ENCODE data around the gene PLA2G6.
"Not testable (repeated sequence)": the region's sequence is repeated elsewhere in the genome, so short reads cannot be mapped to it uniquely, and the experiment has no call there.

PLA2G6 gene

GRCh38 chr22:38080850-38081635, 100.6 kb downstream of the PLA2G6 start:
- no peaks in the 10 kb centered on the region for H3K36me3 ChIP-seq (ENCODE audit: insufficient read depth, low read length)
- H3K9me3 ChIP-seq (ENCODE audit: insufficient read depth, low read length, severe bottlenecking) = no peaks in the 10 kb centered on the region
- H2AFZ ChIP-seq (ENCODE audit: low read depth, low read length) = no peak overlapping the region
- H3K27me3 ChIP-seq (ENCODE audit: insufficient read depth, low read length, poor library complexity) = no peaks in the 10 kb centered on the region
- no peak overlapping the region for H3K27ac ChIP-seq (ENCODE audit: low read length)
- DNase-seq (no peak), ATAC-seq (ENCODE audit: insufficient read depth, low read depth) (no peak)
- no peak overlapping the region for H3K9ac ChIP-seq (ENCODE audit: low read depth, low read length)
- H3K4me1 ChIP-seq (ENCODE audit: insufficient read depth, low read length) = no peaks in the 10 kb centered on the region
- no peaks in the 10 kb centered on the region for H3K79me2 ChIP-seq (ENCODE audit: insufficient read depth, low read length)
- no peak for TF ChIP-seq EZH2 (IDR thresholded peaks at IDR 0.05; ENCODE audit: borderline replicate concordance, low read depth, low read length, severe bottlenecking)
- no peak for TF ChIP-seq CTCF (IDR thresholded peaks at IDR 0.05; ENCODE audit: borderline replicate concordance, extremely low read depth, low read length, poor library complexity, severe bottlenecking)
- no peak overlapping the region for H3K4me3 ChIP-seq (ENCODE audit: low read depth in 1 of 2, low read length in 2 of 2)
- H3K4me2 ChIP-seq (ENCODE audit: insufficient read depth, low read length) = no peak overlapping the region
- no peaks in the 10 kb centered on the region for H4K20me1 ChIP-seq (ENCODE audit: insufficient read depth, low read length)

- H4K20me1 ChIP-seq (ENCODE audit: insufficient read depth, low read length) = no peaks in the 10 kb centered on the region
- H3K9ac ChIP-seq (ENCODE audit: low read depth, low read length) = no peak overlapping the region
- TF ChIP-seq CTCF (IDR thresholded peaks at IDR 0.05; ENCODE audit: borderline replicate concordance, extremely low read depth, low read length, poor library complexity, severe bottlenecking) (no peak), EZH2 (IDR thresholded peaks at IDR 0.05; ENCODE audit: borderline replicate concordance, low read depth, low read length, severe bottlenecking) (no peak)
- H3K79me2 ChIP-seq (ENCODE audit: insufficient read depth, low read length) = no peaks in the 10 kb centered on the region
- no peak overlapping the region for H3K27ac ChIP-seq (ENCODE audit: low read length)
- H2AFZ ChIP-seq (ENCODE audit: low read depth, low read length) = no peak overlapping the region
- no peaks in the 10 kb centered on the region for H3K9me3 ChIP-seq (ENCODE audit: insufficient read depth, low read length, severe bottlenecking)
- no peaks in the 10 kb centered on the region for H3K27me3 ChIP-seq (ENCODE audit: insufficient read depth, low read length, poor library complexity)
- no peak for DNase-seq
- H3K4me2 ChIP-seq (ENCODE audit: insufficient read depth, low read length) = no peak overlapping the region
- H3K4me1 ChIP-seq (ENCODE audit: insufficient read depth, low read length) = no peaks in the 10 kb centered on the region
- no peak overlapping the region for H3K4me3 ChIP-seq (ENCODE audit: low read depth in 1 of 2, low read length in 2 of 2)
- no peaks in the 10 kb centered on the region for H3K36me3 ChIP-seq (ENCODE audit: insufficient read depth, low read length)
- no peak for ATAC-seq (ENCODE audit: insufficient read depth, low read depth)
Observed at GRCh38 chr22:38080474-38080849, 101.2 kb downstream of the PLA2G6 start.

GRCh38 chr22:38079804-38080203, 101.8 kb downstream of the PLA2G6 start:
- Histone ChIP-seq H3K4me1 (ENCODE audit: insufficient read depth, low read length) (no peaks in the 10 kb centered on the region), H3K4me3 (ENCODE audit: low read depth in 1 of 2, low read length in 2 of 2) (no peak overlapping the region), H3K4me2 (ENCODE audit: insufficient read depth, low read length) (no peak overlapping the region), H3K9me3 (ENCODE audit: insufficient read depth, low read length, severe bottlenecking) (no peaks in the 10 kb centered on the region), H3K27me3 (ENCODE audit: insufficient read depth, low read length, poor library complexity) (no peaks in the 10 kb centered on the region), H3K36me3 (ENCODE audit: insufficient read depth, low read length) (no peaks in the 10 kb centered on the region), H2AFZ (ENCODE audit: low read depth, low read length) (no peak overlapping the region), H4K20me1 (ENCODE audit: insufficient read depth, low read length) (no peaks in the 10 kb centered on the region), H3K79me2 (ENCODE audit: insufficient read depth, low read length) (no peaks in the 10 kb centered on the region), H3K27ac (ENCODE audit: low read length) (no peak overlapping the region), H3K9ac (ENCODE audit: low read depth, low read length) (no peak overlapping the region)
- no peak for TF ChIP-seq EZH2 (IDR thresholded peaks at IDR 0.05; ENCODE audit: borderline replicate concordance, low read depth, low read length, severe bottlenecking)
- no peak for TF ChIP-seq CTCF (IDR thresholded peaks at IDR 0.05; ENCODE audit: borderline replicate concordance, extremely low read depth, low read length, poor library complexity, severe bottlenecking)
- no peak for DNase-seq
- no peak for ATAC-seq (ENCODE audit: insufficient read depth, low read depth)

- not testable (repeated sequence) for H3K9me3 ChIP-seq (ENCODE audit: insufficient read depth, low read length, severe bottlenecking); H3K27me3 ChIP-seq (ENCODE audit: insufficient read depth, low read length, poor library complexity); H3K79me2 ChIP-seq (ENCODE audit: insufficient read depth, low read length); H3K4me3 ChIP-seq (ENCODE audit: low read depth in 1 of 2, low read length in 2 of 2); DNase-seq; H3K4me1 ChIP-seq (ENCODE audit: insufficient read depth, low read length); H2AFZ ChIP-seq (ENCODE audit: low read depth, low read length); ATAC-seq (ENCODE audit: insufficient read depth, low read depth); H3K27ac ChIP-seq (ENCODE audit: low read length); H3K4me2 ChIP-seq (ENCODE audit: insufficient read depth, low read length); H3K9ac ChIP-seq (ENCODE audit: low read depth, low read length); H4K20me1 ChIP-seq (ENCODE audit: insufficient read depth, low read length); H3K36me3 ChIP-seq (ENCODE audit: insufficient read depth, low read length)
Observed at GRCh38 chr22:38079208-38079607, 102.4 kb downstream of the PLA2G6 start.
